K562 (cell line): ENCODE data around the gene PIK3R2. TPM values are rescaled to one million over a fixed set of nuclear protein-coding genes. Genes with fewer than 3 reads are reported as not detected.

Experiments
- ATF4 ChIP-seq: fragments of 450-650 bp; formaldehyde crosslinking; IDR thresholded peaks from 2 replicates; pipeline ENCODE4 v1.4.0; 2022; ENCODE audit warnings: mild to moderate bottlenecking, moderate library complexity
- BRF1 ChIP-seq: IDR thresholded peaks from 3 replicates; pipeline ENCODE4 v1.6.1; 2011; ENCODE audit warnings: borderline replicate concordance, mild to moderate bottlenecking; ENCODE audit not compliant: insufficient read length; ENCODE audit errors: extremely low read depth
- HNRNPH1 ChIP-seq: fragments of 200-400 bp; formaldehyde crosslinking; optimal IDR thresholded peaks from 2 replicates; pipeline ENCODE3; 2017; ENCODE audit warnings: low read depth, mild to moderate bottlenecking, low read length, moderate library complexity
- MXD1 ChIP-seq: fragments of 250-450 bp; sonication (Bioruptor Pico); IDR thresholded peaks from 2 replicates; pipeline ENCODE4 v1.8.0; 2021; ENCODE audit warnings: borderline replicate concordance, mild to moderate bottlenecking, moderate library complexity; ENCODE audit not compliant: poor library complexity, severe bottlenecking
- SETDB1 ChIP-seq: IDR thresholded peaks from one replicate; pipeline ENCODE4 v1.6.1; 2012; ENCODE audit warnings: low read length, control low read depth, inconsistent platforms
- SOX6 ChIP-seq: fragments of 450-650 bp; IDR thresholded peaks from 2 replicates; pipeline ENCODE4 v1.6.1; 2014; ENCODE audit warnings: mild to moderate bottlenecking
- THAP12 ChIP-seq: fragments of 250-450 bp; sonication (Bioruptor Pico); IDR thresholded peaks from 2 replicates; pipeline ENCODE4 v1.9.0; 2021; ENCODE audit warnings: mild to moderate bottlenecking, inconsistent platforms
- ZBTB11 ChIP-seq, 3 experiments: fragments of 200-800 bp in 1 of 3; fragments of 250-450 bp in 1 of 3; fragments of 450-650 bp in 1 of 3; sonication (Bioruptor Pico) in 1 of 3; sonication (Bioruptor generic) in 1 of 3; formaldehyde crosslinking in 1 of 3; IDR thresholded peaks; 2 replicates each; pipeline versions ENCODE4 v1.6.1 to v1.8.0; 2016 to 2022; ENCODE audit warnings: mild to moderate bottlenecking in 2 of 3, missing genetic modification characterization in 2 of 3, missing compliant biosample characterization in 1 of 3, moderate library complexity in 1 of 3
- ZBTB17 ChIP-seq: fragments of 450-650 bp; formaldehyde crosslinking; IDR thresholded peaks from 2 replicates; pipeline ENCODE4 v1.4.0; 2020; ENCODE audit warnings: mild to moderate bottlenecking
- ZC3H4 ChIP-seq: sonication (generic); formaldehyde crosslinking; IDR thresholded peaks from 2 replicates; pipeline ENCODE4 v1.9.0; 2021; ENCODE audit warnings: missing genetic modification reagents, borderline replicate concordance
- polyA plus RNA-seq, 8 experiments: library from polyadenylated mRNA; depleted of rRNA in 4 of 8; stranded (reverse) in 5 of 8; unstranded in 3 of 8; fragments of >200 nt; fragmentation: Nextera tagmentation in 2 of 8; fragmentation: Illumina TruSeq in 1 of 8; extraction: Ambion mirVana in 2 of 8; extraction: Trizol in 1 of 8; gene quantifications; 2 replicates each; pipeline versions ENCODE4 v1.2.1 to v1.2.3, GENCODE V29; 2011 to 2014; ENCODE audit warnings: inconsistent platforms in 1 of 8, missing spikeins in 1 of 8
- total RNA-seq, 7 experiments: library from RNA; depleted of rRNA in 6 of 7; stranded (reverse); fragments of >200 nt in 6 of 7; fragmentation: Illumina TruSeq in 2 of 7; extraction: Trizol in 2 of 7; gene quantifications; 2 replicates each; pipeline versions ENCODE4 v1.2.1 to v1.2.3, GENCODE V29; 2011 to 2021; ENCODE audit warnings: low replicate concordance in 1 of 7
- TF ChIP-seq, protein P1 (sequence below): sonication (generic); formaldehyde crosslinking; IDR thresholded peaks from 2 replicates; pipeline ENCODE4 v1.8.0; 2022; ENCODE audit warnings: mild to moderate bottlenecking, missing genetic modification reagents
- TF ChIP-seq, protein P2 (sequence below): fragments of 450-650 bp; formaldehyde crosslinking; IDR thresholded peaks from 2 replicates; pipeline ENCODE4 v1.4.0; 2020; ENCODE audit warnings: mild to moderate bottlenecking

Gene PIK3R2
- total and polyA plus RNA-seq, 9 of the 15 experiments (the other 6 are each of a cell fraction or from before 2014, with no cell fraction given): 0.39 to 37.9 (median 5.3) TPM

DNA sequence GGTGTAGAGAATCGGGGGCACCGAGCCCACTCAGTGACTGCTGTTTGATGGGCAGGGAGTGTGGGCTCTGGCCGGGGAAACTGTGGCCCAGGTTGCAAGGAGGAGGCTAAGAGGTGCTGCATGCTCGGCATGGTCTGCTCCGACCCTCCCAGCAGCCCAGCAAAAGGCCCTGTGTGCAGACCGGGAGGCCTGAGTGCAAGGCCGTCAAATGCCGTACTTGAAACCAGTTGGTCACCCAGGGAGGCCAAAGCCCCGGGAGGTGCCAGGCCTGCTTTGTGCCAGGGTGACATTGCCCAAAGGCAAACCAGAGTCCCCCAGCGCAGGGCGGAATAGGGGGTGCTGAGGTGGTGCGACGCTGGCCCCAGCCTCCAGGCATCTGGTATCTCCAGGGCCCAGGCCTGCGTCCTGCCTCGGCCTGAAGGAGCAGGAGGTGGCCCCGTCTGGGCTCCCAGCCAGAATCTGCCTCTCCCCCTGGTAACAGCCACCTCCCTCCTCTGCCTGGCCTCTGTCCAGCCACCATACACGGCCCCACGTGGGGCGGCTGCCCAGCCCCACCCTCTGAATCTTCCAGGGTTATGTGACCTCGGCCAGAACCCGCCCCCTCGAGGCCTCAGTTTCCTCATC is 4.0 kb downstream of the PIK3R2 start (continued):
- TF ChIP-seq, protein P1, sequence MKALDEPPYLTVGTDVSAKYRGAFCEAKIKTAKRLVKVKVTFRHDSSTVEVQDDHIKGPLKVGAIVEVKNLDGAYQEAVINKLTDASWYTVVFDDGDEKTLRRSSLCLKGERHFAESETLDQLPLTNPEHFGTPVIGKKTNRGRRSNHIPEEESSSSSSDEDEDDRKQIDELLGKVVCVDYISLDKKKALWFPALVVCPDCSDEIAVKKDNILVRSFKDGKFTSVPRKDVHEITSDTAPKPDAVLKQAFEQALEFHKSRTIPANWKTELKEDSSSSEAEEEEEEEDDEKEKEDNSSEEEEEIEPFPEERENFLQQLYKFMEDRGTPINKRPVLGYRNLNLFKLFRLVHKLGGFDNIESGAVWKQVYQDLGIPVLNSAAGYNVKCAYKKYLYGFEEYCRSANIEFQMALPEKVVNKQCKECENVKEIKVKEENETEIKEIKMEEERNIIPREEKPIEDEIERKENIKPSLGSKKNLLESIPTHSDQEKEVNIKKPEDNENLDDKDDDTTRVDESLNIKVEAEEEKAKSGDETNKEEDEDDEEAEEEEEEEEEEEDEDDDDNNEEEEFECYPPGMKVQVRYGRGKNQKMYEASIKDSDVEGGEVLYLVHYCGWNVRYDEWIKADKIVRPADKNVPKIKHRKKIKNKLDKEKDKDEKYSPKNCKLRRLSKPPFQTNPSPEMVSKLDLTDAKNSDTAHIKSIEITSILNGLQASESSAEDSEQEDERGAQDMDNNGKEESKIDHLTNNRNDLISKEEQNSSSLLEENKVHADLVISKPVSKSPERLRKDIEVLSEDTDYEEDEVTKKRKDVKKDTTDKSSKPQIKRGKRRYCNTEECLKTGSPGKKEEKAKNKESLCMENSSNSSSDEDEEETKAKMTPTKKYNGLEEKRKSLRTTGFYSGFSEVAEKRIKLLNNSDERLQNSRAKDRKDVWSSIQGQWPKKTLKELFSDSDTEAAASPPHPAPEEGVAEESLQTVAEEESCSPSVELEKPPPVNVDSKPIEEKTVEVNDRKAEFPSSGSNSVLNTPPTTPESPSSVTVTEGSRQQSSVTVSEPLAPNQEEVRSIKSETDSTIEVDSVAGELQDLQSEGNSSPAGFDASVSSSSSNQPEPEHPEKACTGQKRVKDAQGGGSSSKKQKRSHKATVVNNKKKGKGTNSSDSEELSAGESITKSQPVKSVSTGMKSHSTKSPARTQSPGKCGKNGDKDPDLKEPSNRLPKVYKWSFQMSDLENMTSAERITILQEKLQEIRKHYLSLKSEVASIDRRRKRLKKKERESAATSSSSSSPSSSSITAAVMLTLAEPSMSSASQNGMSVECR: no peak; the same call in 1 of the 2 replicates
- TF ChIP-seq MXD1 (CRISPR knock-in tag) (peak; percentile 30), ATF4 (CRISPR knock-in tag) (no peak), BRF1 (no peak), ZBTB17 (CRISPR knock-in tag) (0 out of 2 replicates have a peak, but pooled peaks have one; percentile 22), ZBTB11 (CRISPR knock-in tag; IDR thresholded peaks at IDR 0.05) (0 out of 6 replicates have a peak, but pooled peaks of 1 of the 3 experiments have one; percentile 27), SOX6 (peak; percentile 61), THAP12 (no peak), HNRNPH1 (no peak), ZC3H4 (CRISPR knock-in tag) (no peak), SETDB1 (no peak)
- TF ChIP-seq, protein P2, sequence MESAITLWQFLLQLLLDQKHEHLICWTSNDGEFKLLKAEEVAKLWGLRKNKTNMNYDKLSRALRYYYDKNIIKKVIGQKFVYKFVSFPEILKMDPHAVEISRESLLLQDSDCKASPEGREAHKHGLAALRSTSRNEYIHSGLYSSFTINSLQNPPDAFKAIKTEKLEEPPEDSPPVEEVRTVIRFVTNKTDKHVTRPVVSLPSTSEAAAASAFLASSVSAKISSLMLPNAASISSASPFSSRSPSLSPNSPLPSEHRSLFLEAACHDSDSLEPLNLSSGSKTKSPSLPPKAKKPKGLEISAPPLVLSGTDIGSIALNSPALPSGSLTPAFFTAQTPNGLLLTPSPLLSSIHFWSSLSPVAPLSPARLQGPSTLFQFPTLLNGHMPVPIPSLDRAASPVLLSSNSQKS: no peak
